ENCODE results near the gene MGMT.

MGMT gene

GRCh38 chr10:129774082-129774735 lies 307.2 kb downstream of the MGMT start:
- no peak for DNase-seq (ENCODE audit: low read depth in 2 of 2)

- no peak for DNase-seq (ENCODE audit: low read depth in 2 of 2)
These were observed 307.8 kb downstream of the MGMT start for GRCh38 chr10:129774736-129775401.

GRCh38 chr10:129775681-129776080 lies 308.6 kb downstream of the MGMT start:
- DNase-seq (ENCODE audit: low read depth in 2 of 2): no peak

- DNase-seq (ENCODE audit: low read depth in 2 of 2): no peak
These were observed 310.6 kb downstream of the MGMT start for GRCh38 chr10:129777687-129778086.

DNA sequence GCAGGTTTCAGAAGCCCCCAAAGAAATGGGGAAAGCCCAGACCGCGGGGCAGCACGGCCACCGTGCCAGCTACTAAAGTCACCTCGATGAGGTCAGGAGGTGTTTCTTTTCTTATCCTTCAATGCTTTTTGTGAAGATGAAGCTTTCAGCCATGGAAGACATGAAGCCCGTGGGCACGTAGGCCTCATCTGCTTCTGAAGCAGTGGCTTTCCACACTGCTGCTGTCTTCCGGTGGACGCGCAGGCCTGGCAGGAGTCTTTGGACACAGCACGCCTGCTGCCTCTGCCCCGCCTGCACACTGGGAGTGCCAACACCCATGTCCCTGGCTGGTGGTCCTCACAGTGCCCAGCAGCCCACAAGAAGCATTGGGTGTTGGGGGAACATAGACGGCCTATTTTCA lies 311.5 kb downstream of the MGMT start:
- no peak for DNase-seq (ENCODE audit: low read depth in 2 of 2)

DNA sequence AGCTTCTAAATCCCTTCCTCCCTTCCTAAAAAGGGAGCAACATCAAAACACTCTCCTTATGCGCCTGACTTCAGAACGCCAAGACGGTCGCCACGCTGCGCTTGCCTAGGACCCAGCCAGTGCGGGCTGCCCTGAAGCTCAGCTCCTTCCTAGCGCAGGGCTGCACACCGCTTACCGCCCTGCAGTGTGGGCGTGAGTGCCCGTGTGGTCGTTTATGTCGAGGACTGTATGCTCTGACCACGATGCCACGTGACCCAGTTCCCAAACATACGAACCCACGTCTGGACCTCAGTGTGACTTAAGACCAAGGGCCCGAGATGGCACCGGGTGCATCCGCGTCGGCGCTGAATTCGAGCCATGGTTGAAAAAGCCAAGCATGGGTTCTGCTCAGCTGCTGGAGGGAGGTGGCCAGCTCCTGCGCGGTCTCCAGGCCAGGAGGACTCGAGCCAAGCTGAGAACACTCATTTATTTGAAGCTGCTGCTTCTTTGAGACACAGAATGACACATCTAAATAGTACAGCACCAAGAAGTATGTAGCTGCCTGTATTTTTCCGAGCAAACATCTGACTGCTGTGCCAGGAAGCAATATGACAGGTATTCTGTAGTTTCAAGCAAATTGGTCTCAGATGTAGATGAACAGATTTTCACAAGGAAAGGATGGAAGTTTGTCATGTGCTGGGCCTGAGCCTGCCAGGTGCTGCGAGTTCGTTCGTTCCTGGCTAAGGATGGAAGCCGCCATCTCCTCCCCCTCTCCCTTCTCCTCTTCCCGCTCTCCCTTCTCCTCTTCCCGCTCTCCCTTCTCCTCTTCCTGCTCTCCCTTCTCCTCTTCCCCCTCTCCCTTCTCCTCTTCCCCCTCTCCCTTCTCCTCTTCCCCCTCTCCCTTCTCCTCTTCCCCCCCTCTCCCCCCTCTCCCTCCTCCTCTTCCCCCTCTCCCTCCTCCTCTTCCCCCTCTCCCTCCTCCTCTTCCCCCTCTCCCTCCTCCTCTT lies 312.4 kb downstream of the MGMT start:
- no peak for DNase-seq (ENCODE audit: low read depth in 2 of 2)

GRCh38 chr10:129780198-129780597 lies 313.2 kb downstream of the MGMT start:
- DNase-seq (ENCODE audit: low read depth in 2 of 2): no peak

- DNase-seq (ENCODE audit: low read depth in 2 of 2): no peak
These were observed 314.1 kb downstream of the MGMT start for GRCh38 chr10:129780901-129781795.

DNA sequence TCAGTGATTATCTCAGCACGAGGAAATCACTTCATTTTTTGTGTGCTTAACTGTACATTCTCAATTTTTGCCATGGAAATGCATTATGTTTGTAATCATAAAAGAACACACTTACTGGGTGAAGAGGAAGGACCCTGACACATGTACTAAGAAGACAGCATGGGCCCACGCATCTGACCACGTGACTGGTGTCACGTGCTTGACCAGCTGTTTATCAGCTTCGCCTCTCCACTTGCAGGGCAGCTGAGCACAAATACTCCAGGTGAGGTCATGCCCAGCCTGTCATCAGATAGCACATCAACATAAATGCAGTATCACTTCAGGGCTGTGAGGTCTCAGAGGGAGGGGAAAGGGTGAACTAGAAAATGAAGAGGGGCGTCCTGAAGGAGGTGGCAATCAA lies 317.2 kb downstream of the MGMT start:
- DNase-seq (ENCODE audit: low read depth in 2 of 2): no peak

- no peak for DNase-seq (ENCODE audit: low read depth in 2 of 2)
These were observed 317.9 kb downstream of the MGMT start for GRCh38 chr10:129784891-129785290.

- DNase-seq (ENCODE audit: low read depth in 2 of 2): no peak
These were observed 318.5 kb downstream of the MGMT start for GRCh38 chr10:129785536-129785981.

DNA sequence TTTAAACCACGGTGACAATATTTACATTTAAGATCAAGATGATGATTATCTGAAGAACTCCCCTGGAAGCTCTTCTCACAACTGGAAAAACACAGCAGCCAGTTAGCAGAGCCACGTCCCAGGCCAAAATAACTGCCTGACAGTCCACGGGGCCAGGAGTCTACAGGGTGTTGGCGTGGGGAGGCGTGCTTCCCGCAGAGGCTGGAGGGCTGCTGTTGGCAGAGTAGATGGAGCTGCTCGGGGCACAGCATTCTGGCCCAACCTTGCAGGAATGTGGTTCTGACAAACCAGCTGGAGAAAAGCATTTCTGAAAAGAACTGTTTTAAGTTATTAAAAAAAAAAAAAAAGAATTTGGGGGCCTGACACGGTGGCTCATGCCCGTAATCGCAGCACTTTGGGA lies 319.2 kb downstream of the MGMT start:
- DNase-seq (ENCODE audit: low read depth in 2 of 2): no peak

GRCh38 chr10:129787557-129787956 lies 320.5 kb downstream of the MGMT start:
- DNase-seq (ENCODE audit: low read depth in 2 of 2): no peak

GRCh38 chr10:129788215-129788614 lies 321.2 kb downstream of the MGMT start:
- DNase-seq (ENCODE audit: low read depth in 2 of 2): no peak

- no peak for DNase-seq (ENCODE audit: low read depth in 2 of 2)
These were observed 323.8 kb downstream of the MGMT start for GRCh38 chr10:129790715-129791446.

GRCh38 chr10:129792141-129792540 lies 325.1 kb downstream of the MGMT start:
- no peak for DNase-seq (ENCODE audit: low read depth in 2 of 2)

GRCh38 chr10:129792864-129793263 lies 325.8 kb downstream of the MGMT start:
- DNase-seq (ENCODE audit: low read depth in 2 of 2): no peak

GRCh38 chr10:129793479-129793878 lies 326.4 kb downstream of the MGMT start:
- DNase-seq (ENCODE audit: low read depth in 2 of 2): no peak

GRCh38 chr10:129793996-129794395 lies 327.0 kb downstream of the MGMT start:
- DNase-seq (ENCODE audit: low read depth in 2 of 2): no peak

DNA sequence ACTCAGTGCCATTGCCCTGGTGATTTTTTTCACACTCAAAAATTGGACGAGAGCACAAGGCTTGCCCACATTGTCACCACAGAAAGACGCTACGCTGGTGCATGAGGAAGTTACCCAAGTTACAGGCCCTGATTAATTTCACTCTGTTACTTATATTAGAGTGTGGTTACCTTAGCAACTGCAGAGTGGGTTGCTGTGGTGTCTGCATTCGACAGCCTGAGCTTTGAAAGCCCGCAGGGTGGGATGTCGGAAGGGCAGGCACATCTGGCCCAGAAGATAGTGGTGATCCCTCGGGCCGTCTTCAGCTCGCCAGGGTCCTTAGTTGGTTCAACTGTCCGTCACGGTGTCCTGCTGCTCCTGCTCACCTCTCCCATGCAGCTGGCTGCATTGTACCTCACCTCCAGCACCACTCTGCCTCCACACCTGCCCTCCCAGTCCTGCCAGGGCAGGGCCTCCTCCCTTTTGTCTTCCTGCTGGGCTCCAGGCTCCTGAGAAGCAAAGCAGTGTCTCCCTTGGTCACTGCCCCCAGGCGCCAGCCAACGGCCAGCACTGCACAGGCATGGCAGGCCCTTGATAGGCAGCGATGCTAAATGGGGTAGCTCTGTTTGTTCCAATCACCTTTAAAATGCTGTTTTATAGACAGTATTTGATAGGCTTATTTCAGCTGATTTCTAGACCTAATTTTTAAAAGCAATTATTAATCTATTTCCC lies 329.8 kb downstream of the MGMT start:
- no peak for DNase-seq (ENCODE audit: low read depth in 2 of 2)
